Ascending aorta (tissue), 2 donors: ENCODE measurements around the gene CIB4. TPM values are rescaled to one million over a fixed set of nuclear protein-coding genes. Genes with fewer than 3 reads are reported as not detected.
"Not testable (repeated sequence)": the region's sequence is repeated elsewhere in the genome, so short reads cannot be mapped to it uniquely, and the experiment has no call there.

Experiments used
- DNase-seq, 2 donors: peaks; one replicate each; pipeline ENCODE4 v3.0.0-alpha.2; 2019; ENCODE audit warnings: low spot score in 2 of 2
- H3K27ac ChIP-seq, 2 donors: fragments of 200-600 bp; sonication (generic); one replicate each; pipeline ENCODE4 v1.5.1; 2016 to 2017; ENCODE audit warnings: mild to moderate bottlenecking in 1 of 2
- H3K27me3 ChIP-seq: fragments of 200-600 bp; sonication (generic); one replicate; pipeline ENCODE4 v1.5.1; 2017
- H3K36me3 ChIP-seq, 2 donors: fragments of 200-600 bp; sonication (generic); one replicate each; pipeline ENCODE4 v1.5.1; 2016
- H3K4me1 ChIP-seq, 2 donors: fragments of 200-600 bp; sonication (generic); one replicate each; pipeline ENCODE4 v1.5.1; 2016 to 2017; ENCODE audit warnings: mild to moderate bottlenecking in 1 of 2
- H3K4me3 ChIP-seq, 2 donors: fragments of 200-600 bp; sonication (generic); one replicate each; pipeline ENCODE4 v1.5.1; 2016 to 2017; ENCODE audit warnings: mild to moderate bottlenecking in 1 of 2
- H3K9me3 ChIP-seq, 2 donors: fragments of 200-600 bp; sonication (generic); one replicate each; pipeline ENCODE4 v1.5.1; 2016
- intact Hi-C: fragments of 100-400 bp; cut with DNase I; formaldehyde crosslinking; loops from one replicate; pipeline ENCODE4 v1.15.1; 2023
- total RNA-seq: library from RNA; depleted of rRNA; stranded (reverse); fragments of >200 nt; gene quantifications from one replicate; pipeline ENCODE4 v1.1.0, GENCODE V29; 2016
- TF ChIP-seq, protein P1 (sequence below), 3 experiments: fragments of 200-600 bp in 2 of 3; fragments of 450-650 bp in 1 of 3; sonication (generic) in 2 of 3; IDR thresholded peaks; one replicate each; pipeline ENCODE4 v1.5.1; 2016 to 2019; ENCODE audit warnings: antibody characterized with exemption in 3 of 3, mild to moderate bottlenecking in 1 of 3, moderate library complexity in 1 of 3

The CIB4 gene
- total RNA-seq, 1 donor from 2014 or later: not detected

DNA sequence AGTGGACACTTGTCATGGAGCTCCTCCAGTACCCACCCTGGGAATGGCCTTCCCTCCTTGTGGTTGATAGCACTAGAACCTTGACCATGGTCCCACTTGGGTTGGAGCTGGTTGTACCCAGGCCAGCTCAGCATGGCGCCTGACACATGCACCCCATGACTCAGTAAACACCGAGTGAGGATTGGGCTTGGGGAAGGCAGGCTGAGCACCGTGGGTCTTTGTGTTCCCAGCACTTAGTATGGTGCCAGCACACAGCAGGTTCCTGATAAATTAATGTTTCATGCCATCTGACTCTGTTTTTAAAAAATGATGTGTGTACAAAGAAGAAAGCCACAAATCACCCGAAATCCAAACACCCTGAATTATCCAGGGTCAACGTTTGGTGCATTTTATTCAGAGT, 69.8 kb downstream of the CIB4 start:
- peak in 1 of 2 donors; percentile 11 for DNase-seq
- intact Hi-C loops: no loop called here

GRCh38 chr2:26570083-26570430, 71.1 kb downstream of the CIB4 start:
- DNase-seq: no peak
- no peaks in the 10 kb centered on the region for H3K36me3 ChIP-seq
- H3K27me3 ChIP-seq: no peaks in the 10 kb centered on the region
- H3K27ac ChIP-seq: no peak overlapping the region
- intact Hi-C loops: no loop called here
- H3K9me3 ChIP-seq: no peaks in the 10 kb centered on the region
- H3K4me1 ChIP-seq: no peaks in the 10 kb centered on the region
- no peak overlapping the region for H3K4me3 ChIP-seq
- TF ChIP-seq, protein P1, sequence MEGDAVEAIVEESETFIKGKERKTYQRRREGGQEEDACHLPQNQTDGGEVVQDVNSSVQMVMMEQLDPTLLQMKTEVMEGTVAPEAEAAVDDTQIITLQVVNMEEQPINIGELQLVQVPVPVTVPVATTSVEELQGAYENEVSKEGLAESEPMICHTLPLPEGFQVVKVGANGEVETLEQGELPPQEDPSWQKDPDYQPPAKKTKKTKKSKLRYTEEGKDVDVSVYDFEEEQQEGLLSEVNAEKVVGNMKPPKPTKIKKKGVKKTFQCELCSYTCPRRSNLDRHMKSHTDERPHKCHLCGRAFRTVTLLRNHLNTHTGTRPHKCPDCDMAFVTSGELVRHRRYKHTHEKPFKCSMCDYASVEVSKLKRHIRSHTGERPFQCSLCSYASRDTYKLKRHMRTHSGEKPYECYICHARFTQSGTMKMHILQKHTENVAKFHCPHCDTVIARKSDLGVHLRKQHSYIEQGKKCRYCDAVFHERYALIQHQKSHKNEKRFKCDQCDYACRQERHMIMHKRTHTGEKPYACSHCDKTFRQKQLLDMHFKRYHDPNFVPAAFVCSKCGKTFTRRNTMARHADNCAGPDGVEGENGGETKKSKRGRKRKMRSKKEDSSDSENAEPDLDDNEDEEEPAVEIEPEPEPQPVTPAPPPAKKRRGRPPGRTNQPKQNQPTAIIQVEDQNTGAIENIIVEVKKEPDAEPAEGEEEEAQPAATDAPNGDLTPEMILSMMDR (IDR thresholded peaks at IDR 0.05): no peak

More for the DNA sequence above, 69.8 kb downstream of the CIB4 start:
- TF ChIP-seq, protein P1 (IDR thresholded peaks at IDR 0.05): no peak
- Histone ChIP-seq H3K36me3 (no peaks in the 10 kb centered on the region), H3K27ac (no peak overlapping the region), H3K4me1 (no peaks in the 10 kb centered on the region), H3K4me3 (no peak overlapping the region), H3K27me3 (no peaks in the 10 kb centered on the region), H3K9me3 (no peaks in the 10 kb centered on the region)

DNA sequence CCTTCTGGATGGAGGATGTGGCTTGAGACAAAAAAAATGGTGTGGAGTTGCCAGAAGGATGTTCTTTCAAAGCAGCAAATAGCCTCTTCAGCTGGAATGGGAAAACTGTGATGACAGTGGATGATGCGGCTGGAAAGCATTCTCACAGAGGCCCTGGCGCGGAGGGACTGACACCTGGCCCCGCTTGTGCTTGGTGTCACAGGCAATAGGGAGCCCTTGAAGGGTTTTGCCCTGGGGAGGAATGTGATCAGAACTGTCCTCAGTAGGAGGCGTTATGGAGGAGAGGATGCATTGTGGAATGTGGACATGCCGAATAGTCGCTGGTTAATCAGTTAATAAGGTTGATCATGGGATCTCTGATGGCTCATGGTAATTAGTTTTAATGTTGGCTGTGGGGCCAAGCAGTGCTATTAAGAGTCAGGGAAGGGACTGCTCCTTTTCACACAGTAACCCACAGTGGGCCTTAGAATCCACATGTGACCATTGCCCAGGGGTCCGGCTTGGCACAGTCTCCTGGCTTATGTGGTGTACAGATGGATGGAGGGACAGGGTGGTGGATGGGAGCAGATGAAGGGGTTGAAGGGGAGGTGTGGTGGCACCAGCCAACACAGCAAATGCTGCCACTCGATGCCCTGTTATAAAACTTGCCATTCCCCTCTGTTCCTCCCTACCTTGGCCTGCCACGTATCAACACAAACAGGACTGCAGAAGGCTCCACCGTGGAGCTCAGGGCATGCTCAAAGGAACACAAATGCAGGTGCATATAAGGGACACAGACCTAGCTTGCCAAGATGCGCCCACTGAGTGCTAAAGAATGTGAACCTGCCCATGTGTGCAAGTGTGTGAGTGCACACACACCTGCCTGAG, 71.7 kb downstream of the CIB4 start:
- peak in 1 of 2 donors; percentile 40 for DNase-seq
- Histone ChIP-seq H3K4me3 (no peak overlapping the region), H3K36me3 (no peaks in the 10 kb centered on the region), H3K9me3 (no peaks in the 10 kb centered on the region), H3K27ac (no peak overlapping the region), H3K27me3 (no peaks in the 10 kb centered on the region), H3K4me1 (no peaks in the 10 kb centered on the region)
- TF ChIP-seq, protein P1 (IDR thresholded peaks at IDR 0.05): no peak
- intact Hi-C loops: no loop called here

DNA sequence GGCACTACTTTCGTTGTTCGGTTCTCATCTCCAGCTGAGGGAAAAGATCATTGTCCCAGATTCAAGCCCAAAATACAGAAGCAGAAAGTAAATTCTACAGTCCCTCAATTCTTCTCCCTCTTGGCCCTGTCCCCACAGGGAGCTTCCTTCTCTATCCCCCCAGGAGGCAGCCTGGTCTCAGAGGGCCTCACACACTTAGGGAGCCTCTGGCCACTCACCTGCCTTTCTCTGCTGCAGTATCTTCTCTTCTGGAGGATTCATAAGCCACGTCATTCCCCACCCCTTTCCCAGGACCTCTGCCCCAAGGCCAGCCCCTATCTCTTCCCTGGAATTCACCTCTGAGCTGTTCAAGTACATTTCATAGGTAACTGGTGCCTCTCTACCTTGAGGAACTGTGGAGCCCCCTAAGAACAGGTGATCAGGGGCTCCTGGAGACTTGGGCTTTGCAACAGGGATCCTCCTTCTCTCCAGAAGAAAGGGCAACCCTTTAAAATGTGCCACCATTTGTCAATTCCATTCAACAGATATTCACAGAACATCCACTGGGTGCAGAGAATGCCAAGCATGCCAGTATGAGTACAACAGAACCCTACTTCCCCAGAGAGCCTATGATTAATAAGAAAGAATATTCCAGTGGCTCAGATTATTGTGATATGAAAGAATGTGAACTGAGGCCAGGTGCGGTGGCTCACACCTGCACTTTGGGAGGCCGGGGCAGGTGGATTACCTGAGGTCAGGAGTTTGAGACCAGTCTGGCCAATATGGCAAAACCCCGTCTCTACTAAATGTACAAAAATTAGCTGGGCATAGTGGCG, 72.9 kb downstream of the CIB4 start:
- Histone ChIP-seq H3K4me1 (peaks cover 0 to 5% of the 10 kb centered on the region in 2 donors), H3K9me3 (no peaks in the 10 kb centered on the region), H3K27me3 (no peaks in the 10 kb centered on the region), H3K36me3 (no peaks in the 10 kb centered on the region), H3K4me3 (no peak overlapping the region), H3K27ac (no peak overlapping the region)
- peak in 1 of 2 donors; percentile 33 for DNase-seq
- TF ChIP-seq, protein P1 (IDR thresholded peaks at IDR 0.05): no peak
- intact Hi-C loops: no loop called here

GRCh38 chr2:26567534-26567933, 73.6 kb downstream of the CIB4 start:
- H3K36me3 ChIP-seq: no peaks in the 10 kb centered on the region
- intact Hi-C loops: no loop called here
- no peak overlapping the region for H3K4me3 ChIP-seq
- H3K27me3 ChIP-seq: no peaks in the 10 kb centered on the region
- H3K9me3 ChIP-seq: no peaks in the 10 kb centered on the region
- no peak overlapping the region for H3K27ac ChIP-seq
- TF ChIP-seq, protein P1 (IDR thresholded peaks at IDR 0.05): no peak
- peak in 1 of 2 donors; percentile 28 for DNase-seq
- peaks cover 0 to 12% of the 10 kb centered on the region in 2 donors for H3K4me1 ChIP-seq

DNA sequence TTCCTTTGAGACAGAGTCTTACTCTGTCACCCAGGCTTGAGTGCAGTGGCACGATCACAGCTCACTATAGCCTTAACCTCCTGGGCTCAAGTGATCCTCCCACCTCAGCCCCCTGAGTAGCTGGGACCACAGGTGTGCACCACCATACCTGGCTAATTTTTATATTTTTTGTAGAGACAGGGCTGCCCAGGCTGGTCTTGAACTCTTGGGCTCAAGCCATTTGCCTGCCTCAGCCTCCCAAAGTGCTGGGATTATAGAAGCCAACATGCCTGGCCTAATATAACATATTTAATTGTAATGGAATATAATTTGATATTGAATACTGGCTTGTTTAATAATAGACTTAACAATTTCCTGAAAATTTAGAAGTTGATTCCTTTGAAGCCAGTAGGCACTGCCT, 74.4 kb downstream of the CIB4 start:
- DNase-seq: peak in 1 of 2 donors; percentile 2
- H3K27me3 ChIP-seq, intact Hi-C loops, H3K9me3 ChIP-seq, H3K36me3 ChIP-seq, H3K4me3 ChIP-seq, H3K27ac ChIP-seq: not testable (repeated sequence)
- peaks cover 0 to 14% of the 10 kb centered on the region in 2 donors for H3K4me1 ChIP-seq
